HG02870 (cell line): ENCODE measurements around the gene ANKRD55.
"Not testable (repeated sequence)": the region's sequence is repeated elsewhere in the genome, so short reads cannot be mapped to it uniquely, and the experiment has no call there.

Source experiments
- ATAC-seq: cut with Tn5 transposase; IDR thresholded peaks from one replicate; pipeline ENCODE4 v1.9.1; 2021; ENCODE audit warnings: mild to moderate bottlenecking, moderate library complexity; ENCODE audit not compliant: unreplicated experiment

ANKRD55 gene

GRCh38 chr5:56170557-56170956, 62.6 kb downstream of the ANKRD55 start:
- ATAC-seq = no peak

- no peak for ATAC-seq
Measured at GRCh38 chr5:56169949-56170348, 63.2 kb downstream of the ANKRD55 start.

GRCh38 chr5:56169281-56169680, 63.8 kb downstream of the ANKRD55 start:
- ATAC-seq = no peak

- ATAC-seq = no peak
Measured at GRCh38 chr5:56168066-56168478, 65.1 kb downstream of the ANKRD55 start.

GRCh38 chr5:56167519-56167918, 65.6 kb downstream of the ANKRD55 start:
- no peak for ATAC-seq

GRCh38 chr5:56166671-56167385, 66.3 kb downstream of the ANKRD55 start:
- ATAC-seq = no peak

- no peak for ATAC-seq
Measured at GRCh38 chr5:56164376-56164775, 68.8 kb downstream of the ANKRD55 start.

GRCh38 chr5:56161927-56162326, 71.2 kb downstream of the ANKRD55 start:
- no peak for ATAC-seq

GRCh38 chr5:56161439-56161823, 71.7 kb downstream of the ANKRD55 start:
- ATAC-seq = no peak

GRCh38 chr5:56160723-56161438, 72.2 kb downstream of the ANKRD55 start:
- ATAC-seq = no peak

GRCh38 chr5:56159521-56159947, 73.6 kb downstream of the ANKRD55 start:
- ATAC-seq = no peak

- no peak for ATAC-seq
Measured at GRCh38 chr5:56158331-56158960, 74.7 kb downstream of the ANKRD55 start.

GRCh38 chr5:56157191-56157621, 75.9 kb downstream of the ANKRD55 start:
- ATAC-seq = not testable (repeated sequence)

GRCh38 chr5:56156585-56157190, 76.4 kb downstream of the ANKRD55 start:
- ATAC-seq = peak; percentile 77

GRCh38 chr5:56155992-56156584, 77.0 kb downstream of the ANKRD55 start:
- peak; percentile 25 for ATAC-seq

- ATAC-seq = no peak
Measured at GRCh38 chr5:56154732-56155484, 78.2 kb downstream of the ANKRD55 start.

GRCh38 chr5:56152437-56152836, 80.7 kb downstream of the ANKRD55 start:
- no peak for ATAC-seq

GRCh38 chr5:56150756-56151155, 82.4 kb downstream of the ANKRD55 start:
- not testable (repeated sequence) for ATAC-seq

GRCh38 chr5:56148453-56148971, 84.6 kb downstream of the ANKRD55 start:
- peak; percentile 97 for ATAC-seq

- no peak for ATAC-seq
Measured at GRCh38 chr5:56147659-56148230, 85.4 kb downstream of the ANKRD55 start.
